H1 (cell line): ENCODE results near the gene CARD18. TPM values are rescaled to one million over a fixed set of nuclear protein-coding genes. Genes with fewer than 3 reads are reported as not detected.

Source experiments
- CTCF ChIA-PET: fragments of 300-600 bp; sonication (Branson Sonifier 250); formaldehyde crosslinking; loops from one replicate; lab custom pipeline; 2021; ENCODE audit not compliant: partially characterized antibody; lab: Charles Lee
- POLR2A ChIA-PET: fragments of 300-600 bp; sonication (Branson Sonifier 250); formaldehyde crosslinking; loops from one replicate; lab custom pipeline; 2021; ENCODE audit warnings: inconsistent platforms; ENCODE audit not compliant: partially characterized antibody; lab: Charles Lee
- DNase-seq, 2 experiments: peaks; one replicate each; pipeline versions ENCODE4 v3.0.0 to v3.0.0-alpha.2; 2010 to 2022; ENCODE audit warnings: low spot score in 2 of 2, low read depth in 1 of 2, mixed read lengths in 1 of 2
- FAIRE-seq: peaks from 2 replicates; lab custom pipeline; 2011; peaks lifted over from hg19 to GRCh38; lab: Jason Lieb, UNC
- H2AFZ ChIP-seq: 2 replicates; pipeline ENCODE4 v1.8.1; 2012; ENCODE audit warnings: low read length, inconsistent platforms
- H2AK5ac ChIP-seq: 2 replicates; pipeline ENCODE4 v1.6.1; 2013; ENCODE audit warnings: low read depth, low read length
- H2BK120ac ChIP-seq: replicated peaks from 2 replicates; pipeline ENCODE3; 2013; ENCODE audit warnings: low read depth, low read length, inconsistent platforms
- H2BK12ac ChIP-seq: 2 replicates; pipeline ENCODE4 v1.6.1; 2013; ENCODE audit warnings: low read depth, low read length
- H2BK15ac ChIP-seq: 2 replicates; pipeline ENCODE4 v1.6.1; 2013; ENCODE audit warnings: low read length
- H2BK20ac ChIP-seq: 2 replicates; pipeline ENCODE4 v1.6.1; 2013; ENCODE audit warnings: low read length
- H2BK5ac ChIP-seq: 2 replicates; pipeline ENCODE4 v1.6.1; 2013; ENCODE audit warnings: low read depth, low read length
- H3K14ac ChIP-seq: 2 replicates; pipeline ENCODE4 v1.6.1; 2013; ENCODE audit warnings: inconsistent platforms; ENCODE audit not compliant: insufficient read length
- H3K18ac ChIP-seq: 2 replicates; pipeline ENCODE4 v1.6.1; 2013; ENCODE audit warnings: low read length; ENCODE audit errors: extremely low read depth
- H3K23ac ChIP-seq: 2 replicates; pipeline ENCODE4 v1.6.1; 2013; ENCODE audit warnings: inconsistent platforms; ENCODE audit not compliant: insufficient read length
- H3K23me2 ChIP-seq: 2 replicates; pipeline ENCODE4 v1.6.1; 2013; ENCODE audit warnings: low read depth, low read length
- H3K27ac ChIP-seq: 2 replicates; pipeline ENCODE4 v1.6.1; 2011; ENCODE audit warnings: low read depth, low read length, inconsistent platforms
- H3K27me3 ChIP-seq, 4 experiments: replicated peaks in 1 of 4; 1 replicate in 1 of 4; 2 replicates in 3 of 4; pipeline versions ENCODE4 v1.6.1 to v1.8.1; 2011 to 2013; ENCODE audit warnings: low read length in 3 of 4, mild to moderate bottlenecking in 3 of 4, inconsistent platforms in 2 of 4, mixed read lengths in 2 of 4, moderate library complexity in 1 of 4; ENCODE audit not compliant: control insufficient read depth in 3 of 4, insufficient read depth in 3 of 4; ENCODE audit errors: extremely low read depth in 1 of 4
- H3K36me3 ChIP-seq, 4 experiments: 2 replicates each; pipeline versions ENCODE4 v1.6.1 to v1.8.1; 2011 to 2013; ENCODE audit warnings: mild to moderate bottlenecking in 4 of 4, low read length in 3 of 4, moderate library complexity in 2 of 4, control low read depth in 1 of 4, inconsistent platforms in 1 of 4; ENCODE audit not compliant: insufficient read depth in 4 of 4, control insufficient read depth in 2 of 4
- H3K4ac ChIP-seq: replicated peaks from 2 replicates; pipeline ENCODE3; 2013; ENCODE audit warnings: low read length, low read depth, mixed read lengths, inconsistent platforms; ENCODE audit not compliant: insufficient read length
- H3K4me1 ChIP-seq, 4 experiments: replicated peaks in 1 of 4; 1 replicate in 1 of 4; 2 replicates in 3 of 4; pipeline versions ENCODE4 v1.6.1 to v1.8.1; 2011 to 2013; ENCODE audit warnings: low read length in 3 of 4, inconsistent platforms in 2 of 4, mixed read lengths in 1 of 4; ENCODE audit not compliant: insufficient read depth in 4 of 4, control insufficient read depth in 3 of 4
- H3K4me2 ChIP-seq, 2 experiments: 2 replicates each; pipeline versions ENCODE4 v1.6.1 to v1.8.1; 2011 to 2013; ENCODE audit warnings: low read depth in 2 of 2, low read length in 2 of 2, control low read depth in 1 of 2, inconsistent platforms in 1 of 2, mild to moderate bottlenecking in 1 of 2; ENCODE audit not compliant: insufficient read depth in 1 of 2
- H3K4me3 ChIP-seq, 4 experiments: fragments of 200-600, 300-600 bp in 1 of 4; sonication (generic), shearing (Covaris generic), sonication (Bioruptor Twin) in 1 of 4; 2 replicates each; pipeline versions ENCODE4 v1.5.1 to v1.8.1; 2011 to 2016; ENCODE audit warnings: low read length in 4 of 4, low read depth in 3 of 4, control low read depth in 2 of 4, inconsistent platforms in 2 of 4, mild to moderate bottlenecking in 2 of 4, mixed read lengths in 1 of 4, moderate library complexity in 1 of 4; ENCODE audit not compliant: insufficient read depth in 2 of 4; ENCODE audit errors: extremely low read depth in 1 of 4
- H3K56ac ChIP-seq: replicated peaks from 2 replicates; pipeline ENCODE3; 2013; ENCODE audit warnings: low read depth, mild to moderate bottlenecking, mixed read lengths, low read length, inconsistent platforms; ENCODE audit not compliant: insufficient read length
- H3K79me1 ChIP-seq: 2 replicates; pipeline ENCODE4 v1.6.1; 2013; ENCODE audit warnings: low read depth, low read length, control low read depth
- H3K79me2 ChIP-seq, 2 experiments: 2 replicates each; pipeline versions ENCODE4 v1.6.1 to v1.8.1; 2012 to 2013; ENCODE audit warnings: low read length in 2 of 2, mild to moderate bottlenecking in 2 of 2, inconsistent platforms in 1 of 2; ENCODE audit not compliant: insufficient read depth in 2 of 2, control insufficient read depth in 1 of 2
- H3K9ac ChIP-seq, 4 experiments: replicated peaks in 1 of 4; 1 replicate in 1 of 4; 2 replicates in 3 of 4; pipeline versions ENCODE4 v1.6.1 to v1.8.1; 2011 to 2013; ENCODE audit warnings: low read depth in 3 of 4, low read length in 3 of 4, control low read depth in 2 of 4, mild to moderate bottlenecking in 2 of 4, moderate library complexity in 2 of 4, inconsistent platforms in 1 of 4; ENCODE audit errors: extremely low read depth in 1 of 4
- H3K9me3 ChIP-seq, 2 experiments: 2 replicates each; pipeline versions ENCODE4 v1.6.1 to v1.8.1; 2012 to 2013; ENCODE audit warnings: mild to moderate bottlenecking in 2 of 2, moderate library complexity in 2 of 2, control low read depth in 1 of 2, inconsistent platforms in 1 of 2, low read depth in 1 of 2, low read length in 1 of 2, mixed read lengths in 1 of 2; ENCODE audit not compliant: insufficient read depth in 2 of 2
- H4K20me1 ChIP-seq, 2 experiments: replicated peaks in 1 of 2; 2 replicates each; pipeline versions ENCODE3 to v1.8.1; 2011 to 2013; ENCODE audit warnings: inconsistent platforms in 2 of 2, low read length in 2 of 2, mild to moderate bottlenecking in 1 of 2; ENCODE audit not compliant: insufficient read depth in 2 of 2, control insufficient read depth in 1 of 2
- H4K5ac ChIP-seq: 2 replicates; pipeline ENCODE4 v1.6.1; 2013; ENCODE audit warnings: low read length, low read depth, mixed read lengths, inconsistent platforms; ENCODE audit not compliant: insufficient read length
- H4K8ac ChIP-seq: 2 replicates; pipeline ENCODE4 v1.8.0; 2013; ENCODE audit warnings: mild to moderate bottlenecking, moderate library complexity, low read length, inconsistent platforms; ENCODE audit not compliant: insufficient read depth; ENCODE audit errors: extremely low read depth
- H4K91ac ChIP-seq: replicated peaks from 2 replicates; pipeline ENCODE3; 2013; ENCODE audit warnings: low read length, mixed read lengths, inconsistent platforms; ENCODE audit not compliant: insufficient read length
- ASH2L ChIP-seq: fragments of 200-600, 300-600 bp; sonication (generic); IDR thresholded peaks from one replicate; pipeline ENCODE4 v1.7.1; 2017; ENCODE audit warnings: low read length
- EZH2 ChIP-seq: fragments of 200-600 bp; sonication (generic); IDR thresholded peaks from 2 replicates; pipeline ENCODE4 v1.7.1; 2012; ENCODE audit warnings: low read depth, mild to moderate bottlenecking, moderate library complexity, low read length, inconsistent platforms; ENCODE audit not compliant: severe bottlenecking
- GABPA ChIP-seq: IDR thresholded peaks from 2 replicates; pipeline ENCODE4 v1.6.1; 2011; ENCODE audit warnings: mild to moderate bottlenecking, low read length, moderate library complexity, borderline replicate concordance; ENCODE audit not compliant: insufficient read depth
- JUN ChIP-seq: IDR thresholded peaks from 2 replicates; pipeline ENCODE4 v1.6.1; 2011; ENCODE audit warnings: low read depth, mild to moderate bottlenecking, improper control_type of control experiment, low read length
- JUND ChIP-seq: IDR thresholded peaks from 2 replicates; pipeline ENCODE4 v1.6.1; 2011; ENCODE audit warnings: mild to moderate bottlenecking, improper control_type of control experiment, low read length
- NRF1 ChIP-seq: IDR thresholded peaks from 2 replicates; pipeline ENCODE4 v1.6.1; 2011; ENCODE audit warnings: mild to moderate bottlenecking, low read depth, low read length, improper control_type of control experiment
- SIN3A ChIP-seq, 2 experiments: IDR thresholded peaks in 1 of 2; conservative IDR thresholded peaks in 1 of 2; 2 replicates each; pipeline ENCODE4 v1.6.1; 2011 to 2012; ENCODE audit warnings: low read length in 2 of 2, improper control_type of control experiment in 1 of 2, low read depth in 1 of 2, mild to moderate bottlenecking in 1 of 2
- SP2 ChIP-seq: IDR thresholded peaks from 2 replicates; pipeline ENCODE4 v1.6.1; 2012; ENCODE audit warnings: mild to moderate bottlenecking, low read length, inconsistent platforms
- polyA plus RNA-seq, 7 experiments: library from polyadenylated mRNA; depleted of rRNA in 3 of 7; stranded (reverse) in 5 of 7; unstranded in 2 of 7; fragments of >200 nt in 5 of 7; fragments of 200-250 nt in 2 of 7; gene quantifications; 1 replicate in 5 of 7; 2 replicates in 1 of 7; 4 replicates in 1 of 7; pipeline versions ENCODE4 v1.2.1 to v1.2.3, GENCODE V29; 2011 to 2013; ENCODE audit warnings: missing spikeins in 2 of 7, mixed read lengths in 2 of 7
- total RNA-seq: library from RNA; stranded (reverse); fragmentation: NEBNext Ultra II Directional; extraction: Animal tissue kit (Norgen Biotek cat#: 25700); gene quantifications from 2 replicates; pipeline ENCODE4 v1.2.1, GENCODE V29; 2021
- TF ChIP-seq, protein P1 (sequence below): IDR thresholded peaks from 2 replicates; pipeline ENCODE4 v1.6.1; 2012; ENCODE audit warnings: low read length, inconsistent platforms
- TF ChIP-seq, protein P2 (sequence below), 3 experiments: IDR thresholded peaks; 1 replicate in 2 of 3; 2 replicates in 1 of 3; pipeline versions ENCODE4 v1.5.1 to v1.6.1; 2011; ENCODE audit warnings: low read length in 3 of 3, mild to moderate bottlenecking in 3 of 3, inconsistent platforms in 2 of 3, low read depth in 1 of 3, moderate library complexity in 1 of 3; ENCODE audit not compliant: insufficient read depth in 1 of 3; ENCODE audit errors: control extremely low read depth in 1 of 3

CARD18 gene
- total and polyA plus RNA-seq, 2 of the 8 experiments (the other 6 are each of a cell fraction or from before 2014, with no cell fraction given) = not detected

DNA sequence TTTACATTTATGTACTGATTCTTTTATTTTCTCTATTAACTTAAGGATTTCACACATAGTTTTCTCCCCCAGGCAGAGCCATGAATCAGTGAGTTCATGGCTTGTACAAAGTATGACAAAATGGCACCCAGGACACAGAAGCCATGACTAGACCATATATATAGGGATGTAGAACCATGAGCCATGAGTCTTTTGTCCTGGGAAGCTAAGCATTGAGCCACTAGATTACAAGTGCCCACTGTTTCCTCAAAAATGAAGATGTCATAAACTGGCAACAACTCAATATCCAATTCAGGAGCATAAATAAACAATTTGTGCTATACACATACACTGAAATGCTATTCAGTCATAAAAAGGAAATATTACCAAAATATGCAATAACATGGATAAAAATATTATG lies 36.2 kb downstream of the CARD18 start:
- no peak for TF ChIP-seq GABPA
- TF ChIP-seq ASH2L = no peak
- TF ChIP-seq JUN = no peak
- no peak for TF ChIP-seq JUND
- no peak for TF ChIP-seq NRF1
- TF ChIP-seq, protein P1, sequence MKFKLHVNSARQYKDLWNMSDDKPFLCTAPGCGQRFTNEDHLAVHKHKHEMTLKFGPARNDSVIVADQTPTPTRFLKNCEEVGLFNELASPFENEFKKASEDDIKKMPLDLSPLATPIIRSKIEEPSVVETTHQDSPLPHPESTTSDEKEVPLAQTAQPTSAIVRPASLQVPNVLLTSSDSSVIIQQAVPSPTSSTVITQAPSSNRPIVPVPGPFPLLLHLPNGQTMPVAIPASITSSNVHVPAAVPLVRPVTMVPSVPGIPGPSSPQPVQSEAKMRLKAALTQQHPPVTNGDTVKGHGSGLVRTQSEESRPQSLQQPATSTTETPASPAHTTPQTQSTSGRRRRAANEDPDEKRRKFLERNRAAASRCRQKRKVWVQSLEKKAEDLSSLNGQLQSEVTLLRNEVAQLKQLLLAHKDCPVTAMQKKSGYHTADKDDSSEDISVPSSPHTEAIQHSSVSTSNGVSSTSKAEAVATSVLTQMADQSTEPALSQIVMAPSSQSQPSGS = no peak
- no peak for TF ChIP-seq SP2
- TF ChIP-seq, protein P2, sequence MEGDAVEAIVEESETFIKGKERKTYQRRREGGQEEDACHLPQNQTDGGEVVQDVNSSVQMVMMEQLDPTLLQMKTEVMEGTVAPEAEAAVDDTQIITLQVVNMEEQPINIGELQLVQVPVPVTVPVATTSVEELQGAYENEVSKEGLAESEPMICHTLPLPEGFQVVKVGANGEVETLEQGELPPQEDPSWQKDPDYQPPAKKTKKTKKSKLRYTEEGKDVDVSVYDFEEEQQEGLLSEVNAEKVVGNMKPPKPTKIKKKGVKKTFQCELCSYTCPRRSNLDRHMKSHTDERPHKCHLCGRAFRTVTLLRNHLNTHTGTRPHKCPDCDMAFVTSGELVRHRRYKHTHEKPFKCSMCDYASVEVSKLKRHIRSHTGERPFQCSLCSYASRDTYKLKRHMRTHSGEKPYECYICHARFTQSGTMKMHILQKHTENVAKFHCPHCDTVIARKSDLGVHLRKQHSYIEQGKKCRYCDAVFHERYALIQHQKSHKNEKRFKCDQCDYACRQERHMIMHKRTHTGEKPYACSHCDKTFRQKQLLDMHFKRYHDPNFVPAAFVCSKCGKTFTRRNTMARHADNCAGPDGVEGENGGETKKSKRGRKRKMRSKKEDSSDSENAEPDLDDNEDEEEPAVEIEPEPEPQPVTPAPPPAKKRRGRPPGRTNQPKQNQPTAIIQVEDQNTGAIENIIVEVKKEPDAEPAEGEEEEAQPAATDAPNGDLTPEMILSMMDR (IDR thresholded peaks at IDR 0.05; ENCODE audit: control extremely low read depth in 1 of 3, insufficient read depth in 1 of 3, low read depth in 1 of 3, low read length in 3 of 3) = no peak
- TF ChIP-seq SIN3A (conservative IDR thresholded peaks at IDR 0.05 in 1 of 2, IDR thresholded peaks at IDR 0.05 in 1 of 2; ENCODE audit: low read depth in 1 of 2, low read length in 2 of 2) = no peak
- TF ChIP-seq EZH2 = no peak
- no peak for FAIRE-seq

More for the DNA sequence above, 36.2 kb downstream of the CARD18 start:
- Histone ChIP-seq H4K91ac (no peak overlapping the region), H3K23me2 (no peaks in the 10 kb centered on the region), H3K9ac (no peak overlapping the region), H2AK5ac (no peak overlapping the region), H3K4ac (no peak overlapping the region), H3K36me3 (no peaks in the 10 kb centered on the region), H4K20me1 (no peaks in the 10 kb centered on the region), H3K27me3 (no peaks in the 10 kb centered on the region), H3K79me1 (no peaks in the 10 kb centered on the region), H2BK12ac (no peak overlapping the region), H3K56ac (no peak overlapping the region), H2BK120ac (no peak overlapping the region), H2BK5ac (no peak overlapping the region), H2BK20ac (no peak overlapping the region), H3K4me1 (peaks cover 0 to 4% (median 0%) of the 10 kb centered on the region in 4 experiments; a peak in 1 of 7 replicates), H3K14ac (no peak overlapping the region), H3K18ac (no peak overlapping the region), H4K8ac (no peak overlapping the region), H3K9me3 (peaks cover 0 to 5% of the 10 kb centered on the region in 2 experiments; a peak in 1 of 4 replicates), H3K79me2 (no peaks in the 10 kb centered on the region), H3K23ac (no peak overlapping the region), H3K4me3 (no peak overlapping the region), H4K5ac (no peak overlapping the region), H3K4me2 (no peak overlapping the region), H2AFZ (no peak overlapping the region), H2BK15ac (no peak overlapping the region), H3K27ac (no peak overlapping the region)
- no peak for DNase-seq
- ChIA-PET POLR2A (no interaction called here), CTCF (no interaction called here)
